Measurements from ENCODE around the gene SON. TPM values are rescaled to one million over a fixed set of nuclear protein-coding genes. Genes with fewer than 3 reads are reported as not detected.
"Not testable (repeated sequence)": the region's sequence is repeated elsewhere in the genome, so short reads cannot be mapped to it uniquely, and the experiment has no call there.

The SON gene
- total RNA-seq, 2 experiments from 2014 or later, result 243 to 352 TPM

GRCh38 chr21:33618407-33618806 lies 75.6 kb downstream of the SON start:
- Histone ChIP-seq H3K36me3 (ENCODE audit: insufficient read depth, low read length) (peaks cover 17% of the 10 kb centered on the region), H3K4me1 (ENCODE audit: insufficient read depth, low read length, poor library complexity, severe bottlenecking) (no peaks in the 10 kb centered on the region), H2AFZ (ENCODE audit: low read length) (no peak overlapping the region), H3K9me3 (ENCODE audit: low read length) (no peaks in the 10 kb centered on the region), H3K79me2 (ENCODE audit: insufficient read depth, low read depth, low read length) (no peaks in the 10 kb centered on the region), H4K20me1 (ENCODE audit: insufficient read depth, low read length) (no peaks in the 10 kb centered on the region), H3K27ac (ENCODE audit: low read depth, low read length, poor library complexity, severe bottlenecking) (no peak overlapping the region), H3K4me3 (ENCODE audit: low read depth, low read length, poor library complexity, severe bottlenecking) (no peak overlapping the region), H3K9me2 (ENCODE audit: insufficient read depth, low read length) (no peaks in the 10 kb centered on the region), H3K4me2 (ENCODE audit: low read length) (no peak overlapping the region)
- no TSS peak for BruUV-seq (replicated peaks)
- TF ChIP-seq, protein P1, sequence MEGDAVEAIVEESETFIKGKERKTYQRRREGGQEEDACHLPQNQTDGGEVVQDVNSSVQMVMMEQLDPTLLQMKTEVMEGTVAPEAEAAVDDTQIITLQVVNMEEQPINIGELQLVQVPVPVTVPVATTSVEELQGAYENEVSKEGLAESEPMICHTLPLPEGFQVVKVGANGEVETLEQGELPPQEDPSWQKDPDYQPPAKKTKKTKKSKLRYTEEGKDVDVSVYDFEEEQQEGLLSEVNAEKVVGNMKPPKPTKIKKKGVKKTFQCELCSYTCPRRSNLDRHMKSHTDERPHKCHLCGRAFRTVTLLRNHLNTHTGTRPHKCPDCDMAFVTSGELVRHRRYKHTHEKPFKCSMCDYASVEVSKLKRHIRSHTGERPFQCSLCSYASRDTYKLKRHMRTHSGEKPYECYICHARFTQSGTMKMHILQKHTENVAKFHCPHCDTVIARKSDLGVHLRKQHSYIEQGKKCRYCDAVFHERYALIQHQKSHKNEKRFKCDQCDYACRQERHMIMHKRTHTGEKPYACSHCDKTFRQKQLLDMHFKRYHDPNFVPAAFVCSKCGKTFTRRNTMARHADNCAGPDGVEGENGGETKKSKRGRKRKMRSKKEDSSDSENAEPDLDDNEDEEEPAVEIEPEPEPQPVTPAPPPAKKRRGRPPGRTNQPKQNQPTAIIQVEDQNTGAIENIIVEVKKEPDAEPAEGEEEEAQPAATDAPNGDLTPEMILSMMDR (conservative IDR thresholded peaks at IDR 0.05; ENCODE audit: low read length), result no peak
- no peak for TF ChIP-seq EZH2phosphoT487 (IDR thresholded peaks at IDR 0.05; ENCODE audit: borderline replicate concordance, low read depth, low read length)
- intact Hi-C loops (cut with micrococcal nuclease; ENCODE audit: unreplicated experiment), result no loop called here
- POLR2A ChIA-PET, result no interaction called here
- CTCF ChIA-PET (ENCODE audit: unreplicated experiment), result no interaction called here
- no peak for DNase-seq (ENCODE audit: low spot score)

GRCh38 chr21:33619726-33620125 lies 76.9 kb downstream of the SON start:
- intact Hi-C loops (cut with micrococcal nuclease; ENCODE audit: unreplicated experiment), result no loop called here
- Histone ChIP-seq H4K20me1 (ENCODE audit: insufficient read depth, low read length) (no peaks in the 10 kb centered on the region), H3K36me3 (ENCODE audit: insufficient read depth, low read length) (peaks cover 18% of the 10 kb centered on the region), H3K9me2 (ENCODE audit: insufficient read depth, low read length) (no peaks in the 10 kb centered on the region), H3K27ac (ENCODE audit: low read depth, low read length, poor library complexity, severe bottlenecking) (no peak overlapping the region), H3K79me2 (ENCODE audit: insufficient read depth, low read depth, low read length) (no peaks in the 10 kb centered on the region), H3K4me2 (ENCODE audit: low read length) (no peak overlapping the region), H3K9me3 (ENCODE audit: low read length) (no peaks in the 10 kb centered on the region), H3K4me3 (ENCODE audit: low read depth, low read length, poor library complexity, severe bottlenecking) (no peak overlapping the region), H2AFZ (ENCODE audit: low read length) (no peak overlapping the region), H3K4me1 (ENCODE audit: insufficient read depth, low read length, poor library complexity, severe bottlenecking) (no peaks in the 10 kb centered on the region)
- BruUV-seq (replicated peaks), result no TSS peak
- ChIA-PET CTCF (ENCODE audit: unreplicated experiment) (no interaction called here), POLR2A (interaction anchor here (1.9 kb wide), 1 partner anchor 11 kb away, joined by 4 read pairs; no protein-coding TSS in a partner anchor)
- no peak for DNase-seq (ENCODE audit: low spot score)
- TF ChIP-seq, protein P1 (conservative IDR thresholded peaks at IDR 0.05; ENCODE audit: low read length), result no peak
- TF ChIP-seq EZH2phosphoT487 (IDR thresholded peaks at IDR 0.05; ENCODE audit: borderline replicate concordance, low read depth, low read length), result no peak

GRCh38 chr21:33622253-33622652 lies 79.4 kb downstream of the SON start:
- POLR2A ChIA-PET, result no interaction called here
- H3K27ac ChIP-seq (ENCODE audit: low read depth, low read length, poor library complexity, severe bottlenecking), result no peak overlapping the region
- no peaks in the 10 kb centered on the region for H3K4me1 ChIP-seq (ENCODE audit: insufficient read depth, low read length, poor library complexity, severe bottlenecking)
- H3K4me3 ChIP-seq (ENCODE audit: low read depth, low read length, poor library complexity, severe bottlenecking), result no peak overlapping the region
- H3K36me3 ChIP-seq (ENCODE audit: insufficient read depth, low read length), result peaks cover 18% of the 10 kb centered on the region
- no peaks in the 10 kb centered on the region for H3K9me2 ChIP-seq (ENCODE audit: insufficient read depth, low read length)
- intact Hi-C loops (cut with micrococcal nuclease; ENCODE audit: unreplicated experiment), result no loop called here
- H2AFZ ChIP-seq (ENCODE audit: low read length), result no peak overlapping the region
- H3K4me2 ChIP-seq (ENCODE audit: low read length), result no peak overlapping the region
- H4K20me1 ChIP-seq (ENCODE audit: insufficient read depth, low read length), result no peaks in the 10 kb centered on the region
- TF ChIP-seq EZH2phosphoT487 (IDR thresholded peaks at IDR 0.05; ENCODE audit: borderline replicate concordance, low read depth, low read length), result no peak
- TF ChIP-seq, protein P1 (conservative IDR thresholded peaks at IDR 0.05; ENCODE audit: low read length), result no peak
- no peaks in the 10 kb centered on the region for H3K9me3 ChIP-seq (ENCODE audit: low read length)
- DNase-seq (ENCODE audit: low spot score), result no peak
- no peaks in the 10 kb centered on the region for H3K79me2 ChIP-seq (ENCODE audit: insufficient read depth, low read depth, low read length)
- no TSS peak for BruUV-seq (replicated peaks)
- CTCF ChIA-PET (ENCODE audit: unreplicated experiment), result no interaction called here

- H3K4me2 ChIP-seq (ENCODE audit: low read length); H3K9me2 ChIP-seq (ENCODE audit: insufficient read depth, low read length); BruUV-seq (replicated peaks); H3K79me2 ChIP-seq (ENCODE audit: insufficient read depth, low read depth, low read length); DNase-seq (ENCODE audit: low spot score); H2AFZ ChIP-seq (ENCODE audit: low read length); CTCF ChIA-PET (ENCODE audit: unreplicated experiment); H3K9me3 ChIP-seq (ENCODE audit: low read length); H3K4me1 ChIP-seq (ENCODE audit: insufficient read depth, low read length, poor library complexity, severe bottlenecking); H4K20me1 ChIP-seq (ENCODE audit: insufficient read depth, low read length); H3K4me3 ChIP-seq (ENCODE audit: low read depth, low read length, poor library complexity, severe bottlenecking); intact Hi-C loops (cut with micrococcal nuclease; ENCODE audit: unreplicated experiment); H3K27ac ChIP-seq (ENCODE audit: low read depth, low read length, poor library complexity, severe bottlenecking): not testable (repeated sequence)
- H3K36me3 ChIP-seq (ENCODE audit: insufficient read depth, low read length), result peaks cover 32% of the 10 kb centered on the region
- POLR2A ChIA-PET, result interaction anchor here (0.6 kb wide), 1 partner anchor 996 kb away, joined by 5 read pairs; no protein-coding TSS in a partner anchor
These were observed 83.3 kb downstream of the SON start for GRCh38 chr21:33626151-33626550.
